NOMO-1 treated with dmso at 0.1 percent for 144 hours (cell line): ENCODE data around the gene GABRG3.

Source experiments
- DNase-seq: peaks from one replicate; lab custom pipeline; 2025; ENCODE audit not compliant: unreplicated experiment; lab: John Stamatoyannopoulos, UW

Gene GABRG3

GRCh38 chr15:27490867-27491595 is 520.0 kb downstream of the GABRG3 start:
- DNase-seq, result no peak

GRCh38 chr15:27491666-27492621 is 521.0 kb downstream of the GABRG3 start:
- DNase-seq, result no peak

- no peak for DNase-seq
Observed at GRCh38 chr15:27495963-27496459, 525.0 kb downstream of the GABRG3 start.

- no peak for DNase-seq
Observed at GRCh38 chr15:27498700-27499099, 527.7 kb downstream of the GABRG3 start.

- DNase-seq, result no peak
Observed at GRCh38 chr15:27499191-27499590, 528.2 kb downstream of the GABRG3 start.

- DNase-seq, result no peak
Observed at GRCh38 chr15:27499719-27500118, 528.7 kb downstream of the GABRG3 start.

GRCh38 chr15:27500206-27500605 is 529.2 kb downstream of the GABRG3 start:
- DNase-seq, result no peak

- DNase-seq, result no peak
Observed at GRCh38 chr15:27506752-27507151, 535.8 kb downstream of the GABRG3 start.

- DNase-seq, result no peak
Observed at GRCh38 chr15:27509014-27509413, 538.0 kb downstream of the GABRG3 start.

- DNase-seq, result no peak
Observed at GRCh38 chr15:27512281-27513001, 541.5 kb downstream of the GABRG3 start.

GRCh38 chr15:27514526-27514925 is 543.5 kb downstream of the GABRG3 start:
- DNase-seq, result no peak

GRCh38 chr15:27527490-27528067 is 556.6 kb downstream of the GABRG3 start:
- DNase-seq, result no peak

- no peak for DNase-seq
Observed at GRCh38 chr15:27529399-27529798, 558.4 kb downstream of the GABRG3 start.

- DNase-seq, result no peak
Observed at GRCh38 chr15:27530994-27531393, 560.0 kb downstream of the GABRG3 start.

GRCh38 chr15:27532358-27532757 is 561.4 kb downstream of the GABRG3 start:
- DNase-seq, result no peak

GRCh38 chr15:27535445-27536129 is 564.6 kb downstream of the GABRG3 start:
- no peak for DNase-seq

GRCh38 chr15:27538325-27538724 is 567.3 kb downstream of the GABRG3 start:
- no peak for DNase-seq

GRCh38 chr15:27541581-27541980 is 570.6 kb downstream of the GABRG3 start:
- DNase-seq, result no peak

GRCh38 chr15:27545494-27546255 is 574.7 kb downstream of the GABRG3 start:
- DNase-seq, result no peak

GRCh38 chr15:27549746-27550145 is 578.8 kb downstream of the GABRG3 start:
- no peak for DNase-seq
